Motor neuron (in vitro differentiated cells): ENCODE results near the gene UNKL. TPM values are rescaled to one million over a fixed set of nuclear protein-coding genes. Genes with fewer than 3 reads are reported as not detected.

Source experiments
- ATAC-seq, 8 experiments: fragments of 200-7000 bp; cut with Tn5 transposase; replicated peaks in 6 of 8; 2 replicates each; pipeline ENCODE4 v1.8.0; 2021; ENCODE audit warnings: mild to moderate bottlenecking in 8 of 8, moderate library complexity in 8 of 8
- H3K27ac ChIP-seq, 2 donors: fragments of 250-450 bp; sonication (Bioruptor Pico); 2 replicates each; pipeline ENCODE4 v1.9.0; 2021; ENCODE audit warnings: antibody characterized with exemption in 2 of 2, mild to moderate bottlenecking in 2 of 2, moderate library complexity in 1 of 2
- H3K4me1 ChIP-seq, 2 donors: fragments of 250-450 bp; sonication (Bioruptor Pico); replicated peaks in 1 of 2; 2 replicates each; pipeline ENCODE4 v1.6.1; 2021; ENCODE audit warnings: antibody characterized with exemption in 2 of 2, mild to moderate bottlenecking in 2 of 2, moderate library complexity in 1 of 2
- H3K4me3 ChIP-seq, 5 donors: fragments of 250-450 bp; sonication (Bioruptor Pico); 2 replicates each; pipeline ENCODE4 v1.9.0; 2021; ENCODE audit warnings: antibody characterized with exemption in 5 of 5, mild to moderate bottlenecking in 5 of 5, moderate library complexity in 4 of 5
- WGBS, 10 experiments: fragments of 450-650 bp; shearing (Covaris generic); methylation state at CpG; one replicate each; pipeline ENCODE4 v1.0.0; 2022; 5-methylcytosine and 5-hydroxymethylcytosine counted together
- in situ Hi-C, 9 experiments: fragments of 400-800 bp; cut with MboI; loops; one replicate each; pipeline ENCODE4 v1.15.0; 2021; ENCODE audit warnings: low sequenced_read_pairs in 9 of 9, low pct_unique_long_range_greater_than_20kb in 2 of 9; ENCODE audit not compliant: unreplicated experiment in 9 of 9
- total RNA-seq, 8 experiments: library from RNA; unstranded; fragments of 300-600 nt; gene quantifications; 2 replicates each; pipeline versions ENCODE4 v1.2.3 to v1.2.4, GENCODE V29; 2022

Gene UNKL
- total RNA-seq, 8 experiments from 2014 or later = 4.0 to 34.7 (median 8.5) TPM

DNA sequence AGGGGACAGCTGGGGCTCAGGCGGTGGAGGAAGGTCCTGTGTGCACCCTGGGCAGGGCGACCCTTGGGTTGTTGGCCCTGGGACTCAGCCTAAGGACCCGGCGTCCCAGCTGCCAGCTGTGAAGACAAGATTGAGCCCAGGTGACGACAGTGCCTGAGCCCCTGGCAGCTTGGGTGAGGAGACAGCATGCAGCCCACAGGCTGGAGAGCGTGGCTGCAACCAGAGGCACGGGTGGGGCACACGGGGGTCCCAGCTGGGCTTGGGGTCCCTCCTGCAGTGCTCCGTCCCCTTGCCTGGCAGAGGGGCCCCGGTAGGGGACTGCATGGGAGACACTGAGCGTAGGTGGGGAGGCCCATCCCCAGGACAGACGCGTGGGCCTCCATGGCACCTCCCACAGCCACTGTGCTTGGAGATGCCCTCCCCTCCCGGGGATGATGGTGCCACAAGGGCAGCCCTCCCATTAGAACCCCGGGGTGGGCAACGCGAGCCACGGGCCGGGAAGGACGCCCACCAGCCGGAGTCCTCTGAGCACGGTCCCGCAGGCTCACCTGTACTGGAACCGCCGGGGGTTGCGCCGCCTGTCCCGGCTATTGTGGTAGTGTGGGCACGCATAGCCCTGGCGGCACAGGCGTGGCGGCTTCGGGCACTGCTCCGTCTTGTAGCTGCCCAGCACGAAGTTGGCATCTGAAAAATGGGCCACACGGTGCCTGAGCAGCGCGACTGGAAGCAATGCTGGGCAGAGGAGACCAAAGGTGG is 15.5 kb downstream of the UNKL start:
- Histone ChIP-seq H3K4me1 (no peaks in the 10 kb centered on the region), H3K27ac (no peak overlapping the region), H3K4me3 (no peak overlapping the region)
- in situ Hi-C loops = no loop called here
- 96 to 100% (median 100%) methylated on average over 1 to 14 of the region's 38 CpGs; no CpG with 5 or more reads in 7 of the 10 experiments for WGBS, 10 experiments
- peak in 3 of 8 experiments; percentile 17 to 27 (median 19) for ATAC-seq

DNA sequence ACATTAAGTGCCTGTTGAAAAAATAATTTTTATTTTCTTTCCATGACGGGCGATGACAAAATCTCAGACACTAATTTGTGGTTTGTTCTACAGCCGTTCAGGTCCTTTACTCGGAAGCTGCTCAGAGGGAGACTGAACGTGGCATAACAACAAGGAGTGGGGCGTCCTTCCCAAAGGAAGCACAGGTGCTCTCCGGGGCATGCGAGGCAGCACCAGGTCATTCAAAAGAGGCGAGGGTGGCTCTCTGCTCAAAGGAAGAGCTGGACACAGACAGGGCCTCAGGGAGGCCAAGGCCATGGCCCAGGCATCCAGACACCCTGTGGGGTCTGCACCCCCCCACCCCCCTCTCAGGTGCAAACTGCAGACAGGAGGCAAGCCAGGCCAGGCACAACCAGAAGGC is 16.2 kb downstream of the UNKL start:
- ATAC-seq = no peak
- in situ Hi-C loops = no loop called here
- 83 to 100% (median 86%) methylated on average over 1 to 8 of the region's 9 CpGs; no CpG with 5 or more reads in 3 of the 10 experiments for WGBS, 10 experiments

DNA sequence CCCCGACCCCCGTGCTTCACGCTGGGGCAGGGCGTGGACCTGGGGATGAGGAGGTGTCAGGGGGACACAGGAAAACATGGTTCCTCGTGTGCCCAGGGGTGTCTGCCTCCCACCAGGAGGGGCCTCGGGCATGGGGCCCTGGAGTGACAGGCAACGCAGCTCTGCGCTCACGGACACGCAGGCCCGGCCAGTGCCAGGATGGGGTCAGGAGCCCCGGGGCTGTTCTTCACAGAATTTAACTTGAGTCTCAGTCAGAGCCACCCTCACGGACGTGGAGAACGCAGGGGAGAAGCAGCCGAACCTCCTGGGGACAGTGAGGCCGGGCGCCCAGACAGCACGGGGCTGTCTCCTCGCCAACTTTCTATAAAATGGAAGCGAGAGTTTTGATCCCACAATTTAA is 16.7 kb downstream of the UNKL start:
- in situ Hi-C loops = no loop called here
- H3K27ac ChIP-seq = no peak overlapping the region
- 73 to 100% (median 97%) methylated on average over 1 to 7 of the region's 21 CpGs; no CpG with 5 or more reads in 3 of the 10 experiments for WGBS, 10 experiments
- no peaks in the 10 kb centered on the region for H3K4me1 ChIP-seq
- H3K4me3 ChIP-seq = no peak overlapping the region
- ATAC-seq = no peak

More for the DNA sequence above, 16.2 kb downstream of the UNKL start:
- Histone ChIP-seq H3K4me1 (no peaks in the 10 kb centered on the region), H3K4me3 (no peak overlapping the region), H3K27ac (no peak overlapping the region)

DNA sequence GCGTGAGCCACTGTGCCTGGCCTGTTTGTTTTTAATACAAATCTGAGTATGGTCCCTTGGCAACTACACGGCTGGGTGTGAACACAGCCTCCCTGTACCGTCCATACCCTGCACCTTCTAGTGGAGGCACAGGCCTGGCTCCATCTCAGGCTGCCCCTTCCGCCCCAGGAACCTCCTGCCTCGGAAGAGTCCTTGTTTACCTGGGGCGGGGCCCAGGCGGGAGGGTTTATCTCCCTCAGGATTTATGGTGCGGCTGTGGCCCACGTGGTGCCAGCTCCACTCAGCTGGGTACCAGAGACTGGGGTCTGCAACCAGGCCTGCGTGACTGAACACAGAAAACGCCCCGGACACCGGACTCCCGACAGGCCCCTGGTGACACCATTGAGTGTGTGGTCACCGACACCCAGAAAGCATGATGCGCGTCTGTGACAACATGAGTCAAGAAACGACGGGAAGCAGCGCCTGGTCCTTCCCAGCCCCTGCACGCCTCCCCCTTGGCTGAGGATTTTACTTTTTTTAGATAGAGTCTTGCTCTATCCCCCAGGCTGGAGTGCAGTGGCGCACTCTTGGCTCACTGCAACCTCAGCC is 19.0 kb downstream of the UNKL start:
- Histone ChIP-seq H3K4me3 (no peak overlapping the region), H3K27ac (no peak overlapping the region), H3K4me1 (no peaks in the 10 kb centered on the region)
- no peak for ATAC-seq
- 78 to 98% (median 88%) methylated on average over 1 to 8 of the region's 22 CpGs; no CpG with 5 or more reads in 3 of the 10 experiments for WGBS, 10 experiments
- in situ Hi-C loops = no loop called here

DNA sequence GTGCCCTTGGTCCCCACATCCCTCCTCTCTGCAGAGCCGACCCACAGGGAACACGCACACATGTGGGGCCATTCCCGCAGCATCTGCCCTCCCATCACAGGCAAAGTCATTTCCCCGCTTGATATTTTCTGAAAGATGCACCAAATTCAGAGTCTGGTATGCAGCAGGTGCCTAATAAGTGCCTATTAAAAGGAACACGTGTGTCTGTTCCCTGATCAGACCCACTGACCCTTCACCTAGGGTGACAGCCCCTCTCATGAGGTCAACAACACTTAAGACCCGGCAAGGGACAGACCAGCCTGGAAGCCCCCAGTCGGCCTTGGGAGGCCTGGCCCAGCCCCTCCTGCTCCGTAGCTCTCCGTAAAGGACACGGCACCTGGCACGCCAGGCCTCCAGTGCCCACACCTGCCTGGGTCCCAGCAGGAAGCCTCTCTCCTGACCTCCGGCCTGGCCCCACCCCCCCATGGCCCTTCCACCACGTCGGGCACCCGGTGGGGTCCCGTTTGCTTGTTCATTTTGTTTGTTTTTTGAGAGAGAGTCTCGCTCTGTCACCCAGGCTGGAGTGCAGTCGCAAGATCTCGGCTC is 20.0 kb downstream of the UNKL start:
- in situ Hi-C loops = no loop called here
- ATAC-seq = no peak
- 86 to 100% (median 100%) methylated on average over 2 to 7 of the region's 19 CpGs; no CpG with 5 or more reads in 5 of the 10 experiments for WGBS, 10 experiments

DNA sequence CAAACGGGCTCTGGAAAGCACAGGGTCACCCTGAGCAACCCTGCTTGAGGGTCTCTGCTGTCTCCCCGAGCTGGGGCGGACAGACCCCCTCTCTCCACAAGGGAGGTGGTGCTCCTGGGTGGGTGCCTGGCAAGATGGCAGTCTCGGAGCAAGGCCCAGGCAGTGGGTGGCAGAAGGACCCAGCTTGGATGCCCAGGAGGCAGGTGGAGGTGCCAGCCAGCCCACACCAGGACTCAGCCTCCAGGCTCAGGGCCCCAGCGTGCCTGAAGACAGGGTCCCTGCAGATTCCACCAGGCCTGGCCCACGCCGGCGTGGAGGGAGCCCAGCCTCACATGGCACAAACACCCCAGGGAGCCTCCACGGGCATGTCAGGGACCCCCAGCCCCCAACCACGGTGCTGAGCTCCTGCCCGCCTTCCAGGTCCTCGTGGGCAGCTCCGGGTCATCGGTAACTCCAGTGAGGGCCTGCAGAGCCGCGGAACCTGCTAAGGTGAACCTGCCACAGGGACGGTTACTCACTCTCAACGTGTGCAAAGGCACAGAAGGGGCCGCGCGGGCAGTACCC is 20.8 kb downstream of the UNKL start:
- no peak overlapping the region for H3K4me3 ChIP-seq
- 20 to 96% (median 91%) methylated on average over 2 to 17 of the region's 21 CpGs; no CpG with 5 or more reads in 6 of the 10 experiments for WGBS, 10 experiments
- H3K27ac ChIP-seq = no peak overlapping the region
- in situ Hi-C loops = no loop called here
- no peak for ATAC-seq
- H3K4me1 ChIP-seq = no peaks in the 10 kb centered on the region

More for the DNA sequence above, 20.0 kb downstream of the UNKL start:
- Histone ChIP-seq H3K4me1 (no peaks in the 10 kb centered on the region), H3K27ac (no peak overlapping the region), H3K4me3 (no peak overlapping the region)

DNA sequence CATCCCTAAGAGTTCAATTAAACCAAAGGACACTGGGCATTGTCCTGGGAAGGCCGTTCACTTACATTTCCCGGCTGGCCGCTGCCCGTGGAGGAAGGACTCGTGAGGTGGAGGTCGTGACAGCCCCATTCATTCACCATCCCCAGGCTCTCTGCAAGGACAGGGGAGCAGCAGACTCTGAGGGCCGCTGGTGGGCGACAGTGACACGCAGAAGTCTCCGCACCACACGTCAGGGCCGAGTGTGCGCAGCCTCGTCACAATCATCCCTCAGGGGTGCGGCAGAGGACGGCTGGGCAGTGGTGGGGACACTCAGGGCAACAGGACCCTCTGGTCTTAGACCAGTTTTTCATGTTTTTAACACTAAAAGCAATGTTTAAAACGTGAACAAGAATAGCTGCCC is 21.7 kb downstream of the UNKL start:
- no peak for ATAC-seq
- WGBS, 10 experiments = 63 to 96% (median 81%) methylated on average over 3 to 7 of the region's 17 CpGs; no CpG with 5 or more reads in 6 of the 10 experiments
- no peaks in the 10 kb centered on the region for H3K4me1 ChIP-seq
- no peak overlapping the region for H3K27ac ChIP-seq
- no peak overlapping the region for H3K4me3 ChIP-seq
- in situ Hi-C loops = no loop called here

DNA sequence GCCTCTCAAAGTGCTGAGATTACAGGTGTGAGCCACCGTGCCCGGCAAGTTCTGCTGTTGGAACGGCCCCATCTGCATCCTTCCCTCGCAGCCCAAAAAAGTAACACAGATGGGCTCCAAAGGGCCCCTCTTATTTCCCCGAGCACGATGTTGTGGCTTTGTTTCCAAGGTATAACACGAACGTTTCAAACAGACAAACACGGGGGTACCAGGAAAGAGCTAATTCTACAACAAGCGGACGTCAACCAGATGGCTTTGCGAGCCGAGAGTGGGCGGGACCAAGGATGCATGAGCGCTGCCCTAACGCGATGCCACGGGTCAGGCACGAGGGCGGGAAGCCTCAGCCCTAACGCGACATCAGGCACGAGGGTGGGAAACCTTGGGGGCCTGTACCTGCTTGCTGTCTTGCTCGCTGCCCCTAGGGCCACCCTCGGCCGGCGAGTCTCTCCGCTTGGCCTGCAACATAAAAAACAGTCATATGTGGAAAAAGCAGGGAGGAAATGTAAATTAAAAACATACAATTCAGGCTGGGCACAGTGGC is 24.2 kb downstream of the UNKL start:
- Histone ChIP-seq H3K4me3 (no peak overlapping the region), H3K4me1 (no peaks in the 10 kb centered on the region), H3K27ac (no peak overlapping the region)
- in situ Hi-C loops = no loop called here
- WGBS, 10 experiments = 60 to 97% (median 83%) methylated on average over 1 to 7 of the region's 28 CpGs; no CpG with 5 or more reads in 6 of the 10 experiments
- ATAC-seq = no peak

DNA sequence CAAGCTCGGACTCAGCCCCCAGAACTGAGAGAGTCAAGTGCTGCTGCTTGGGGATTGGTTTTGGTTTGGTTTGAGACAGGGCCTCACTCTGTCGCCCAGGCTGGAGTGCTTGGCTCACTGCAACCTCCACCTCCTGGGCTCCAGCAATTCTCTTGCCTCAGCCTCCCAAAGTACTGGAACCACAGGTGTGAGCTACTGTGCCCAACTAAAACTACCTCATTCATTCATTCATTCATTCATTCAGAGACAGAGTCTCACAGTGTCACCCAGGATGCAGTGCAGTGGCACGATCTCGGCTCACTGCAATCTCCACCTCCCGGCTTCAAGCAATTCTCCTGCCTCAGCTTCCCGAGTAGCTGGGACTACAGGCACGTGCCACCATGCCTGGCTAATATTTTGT is 24.7 kb downstream of the UNKL start:
- 80 to 86% (median 83%) methylated on average over 1 to 2 of the region's 7 CpGs; no CpG with 5 or more reads in 7 of the 10 experiments for WGBS, 10 experiments
- in situ Hi-C loops = no loop called here
- Histone ChIP-seq H3K4me3 (no peak overlapping the region), H3K4me1 (no peaks in the 10 kb centered on the region), H3K27ac (no peak overlapping the region)
- ATAC-seq = no peak

DNA sequence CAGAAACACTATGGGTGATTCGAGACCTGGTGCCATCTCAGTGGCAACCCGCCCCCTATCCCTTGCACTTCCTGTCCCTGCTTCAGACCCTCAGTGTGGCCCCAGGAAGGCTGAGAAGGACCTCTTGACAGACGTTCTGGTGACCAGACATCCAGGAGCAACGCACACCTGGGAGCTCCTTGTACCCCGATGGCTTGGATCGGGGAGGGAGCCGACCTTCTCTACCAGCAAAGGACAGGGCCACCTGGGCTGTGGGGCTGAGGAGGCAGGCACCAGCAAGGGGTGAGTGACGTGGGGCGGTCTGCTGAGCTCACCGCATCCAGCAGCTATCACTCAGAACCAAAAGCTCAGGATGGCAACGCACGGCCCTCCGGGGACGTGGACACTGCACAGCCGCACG is 27.2 kb downstream of the UNKL start:
- ATAC-seq = no peak
- no peaks in the 10 kb centered on the region for H3K4me1 ChIP-seq
- no peak overlapping the region for H3K27ac ChIP-seq
- WGBS, 10 experiments = 70 to 100% (median 90%) methylated on average over 1 to 3 of the region's 16 CpGs; no CpG with 5 or more reads in 6 of the 10 experiments
- in situ Hi-C loops = no loop called here
- H3K4me3 ChIP-seq = no peak overlapping the region

DNA sequence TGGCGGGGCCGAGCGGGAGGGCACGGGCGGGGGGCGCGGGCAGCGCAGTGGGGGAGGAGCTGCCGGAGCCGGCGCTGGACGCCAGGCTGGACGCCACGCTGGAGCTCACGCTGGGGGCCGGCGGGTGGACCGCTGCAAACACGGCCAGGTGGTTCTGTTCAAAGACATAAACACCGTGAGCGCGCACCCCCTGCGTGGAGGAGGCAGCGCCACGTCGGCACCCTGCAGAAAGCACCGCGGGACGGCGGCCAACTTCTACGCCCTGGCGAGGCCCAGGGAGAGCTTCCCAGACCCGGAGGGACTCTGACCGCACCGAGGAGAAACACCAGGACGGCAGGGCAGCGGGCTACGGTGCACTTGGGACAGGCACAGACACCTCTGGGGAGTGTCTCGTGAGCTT is 29.3 kb downstream of the UNKL start:
- in situ Hi-C loops = no loop called here
- 80 to 88% (median 80%) methylated on average over 1 to 24 of the region's 39 CpGs; no CpG with 5 or more reads in 7 of the 10 experiments for WGBS, 10 experiments
- no peak for ATAC-seq
- Histone ChIP-seq H3K4me3 (no peak overlapping the region), H3K4me1 (no peaks in the 10 kb centered on the region), H3K27ac (no peak overlapping the region)

DNA sequence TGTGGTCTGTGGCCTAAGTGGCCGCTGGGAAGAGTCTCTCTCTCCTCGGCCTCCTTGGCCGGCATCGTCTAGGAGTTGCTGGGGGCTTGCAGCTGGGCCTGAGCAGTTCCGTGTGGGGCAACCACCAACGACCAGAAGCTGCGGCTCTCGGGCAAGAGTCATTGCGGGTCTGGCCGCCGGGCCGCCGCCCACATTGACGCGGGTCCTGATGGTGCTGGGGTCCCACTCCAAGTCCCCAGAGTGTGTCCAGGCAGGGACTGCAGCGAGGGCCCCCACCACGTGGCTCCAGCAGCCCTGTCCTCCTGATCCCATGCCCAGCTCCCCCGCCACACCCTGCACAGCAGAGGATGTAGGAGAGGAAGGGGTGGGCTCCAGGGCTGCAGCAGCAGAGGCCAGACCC is 30.9 kb downstream of the UNKL start:
- Histone ChIP-seq H3K4me3 (no peak overlapping the region), H3K27ac (no peak overlapping the region), H3K4me1 (peaks cover 2 to 6% of the 10 kb centered on the region in 2 donors)
- in situ Hi-C loops = no loop called here
- ATAC-seq = no peak
- no CpG with 5 or more reads among the region's 18 CpGs for WGBS, 10 experiments
